GM18873 (cell line): Measurements from ENCODE around the gene CAMTA1.

Experiments
- ATAC-seq: cut with Tn5 transposase; IDR thresholded peaks from one replicate; pipeline ENCODE4 v1.9.1; 2021; ENCODE audit warnings: mild to moderate bottlenecking, moderate library complexity, moderate number of reproducible peaks; ENCODE audit not compliant: unreplicated experiment, low FRiP score

Gene CAMTA1

GRCh38 chr1:7093297-7093696 is 308.0 kb downstream of the CAMTA1 start:
- ATAC-seq: no peak

- no peak for ATAC-seq
Observed at GRCh38 chr1:7094086-7094485, 308.8 kb downstream of the CAMTA1 start.

GRCh38 chr1:7094509-7094908 is 309.3 kb downstream of the CAMTA1 start:
- no peak for ATAC-seq

- ATAC-seq: no peak
Observed at GRCh38 chr1:7095343-7095964, 310.2 kb downstream of the CAMTA1 start.

GRCh38 chr1:7097938-7098592 is 312.8 kb downstream of the CAMTA1 start:
- no peak for ATAC-seq

- no peak for ATAC-seq
Observed at GRCh38 chr1:7098641-7099040, 313.4 kb downstream of the CAMTA1 start.

GRCh38 chr1:7100479-7100878 is 315.2 kb downstream of the CAMTA1 start:
- no peak for ATAC-seq

- ATAC-seq: no peak
Observed at GRCh38 chr1:7101187-7101586, 315.9 kb downstream of the CAMTA1 start.

- no peak for ATAC-seq
Observed at GRCh38 chr1:7103361-7103782, 318.1 kb downstream of the CAMTA1 start.

- ATAC-seq: no peak
Observed at GRCh38 chr1:7103874-7104273, 318.6 kb downstream of the CAMTA1 start.

GRCh38 chr1:7104339-7104738 is 319.1 kb downstream of the CAMTA1 start:
- no peak for ATAC-seq

- ATAC-seq: no peak
Observed at GRCh38 chr1:7105269-7105668, 320.0 kb downstream of the CAMTA1 start.

GRCh38 chr1:7106442-7107108 is 321.3 kb downstream of the CAMTA1 start:
- no peak for ATAC-seq

GRCh38 chr1:7107109-7107830 is 322.0 kb downstream of the CAMTA1 start:
- no peak for ATAC-seq

- ATAC-seq: no peak
Observed at GRCh38 chr1:7108251-7108650, 323.0 kb downstream of the CAMTA1 start.

GRCh38 chr1:7109901-7110300 is 324.6 kb downstream of the CAMTA1 start:
- ATAC-seq: no peak

- no peak for ATAC-seq
Observed at GRCh38 chr1:7110321-7110720, 325.1 kb downstream of the CAMTA1 start.

GRCh38 chr1:7111853-7112252 is 326.6 kb downstream of the CAMTA1 start:
- no peak for ATAC-seq

GRCh38 chr1:7113136-7113535 is 327.9 kb downstream of the CAMTA1 start:
- no peak for ATAC-seq

GRCh38 chr1:7113822-7114221 is 328.6 kb downstream of the CAMTA1 start:
- no peak for ATAC-seq

GRCh38 chr1:7116001-7116400 is 330.7 kb downstream of the CAMTA1 start:
- ATAC-seq: no peak
